Kidney glomerular epithelial cell (primary cell): Measurements from ENCODE around the gene PSTPIP2.
"Not testable (repeated sequence)": the region's sequence is repeated elsewhere in the genome, so short reads cannot be mapped to it uniquely, and the experiment has no call there.

ENCODE experiments used
- DNase-seq: peaks from one replicate; lab custom pipeline; 2025; lab: John Stamatoyannopoulos, UW

The PSTPIP2 gene

DNA sequence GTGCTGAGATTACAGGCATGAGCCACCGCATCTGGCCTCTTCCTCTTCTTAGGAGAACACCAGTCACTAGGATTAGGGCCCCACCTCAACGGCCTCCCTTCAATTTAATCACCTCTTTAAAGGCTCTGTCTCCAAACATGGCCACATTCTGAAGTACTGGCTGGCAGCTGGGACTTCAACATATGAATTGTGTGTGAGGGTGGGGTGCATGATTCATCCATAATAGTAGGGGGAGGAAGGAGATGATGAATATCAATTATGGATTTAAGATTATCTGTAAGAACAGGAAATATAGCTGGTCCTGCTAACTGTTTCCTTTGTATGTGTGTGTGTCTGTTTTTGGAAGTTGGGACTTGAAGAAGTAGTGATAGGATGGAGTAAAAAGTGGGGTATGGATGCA lies 90.2 kb downstream of the PSTPIP2 start:
- DNase-seq, result no peak

DNA sequence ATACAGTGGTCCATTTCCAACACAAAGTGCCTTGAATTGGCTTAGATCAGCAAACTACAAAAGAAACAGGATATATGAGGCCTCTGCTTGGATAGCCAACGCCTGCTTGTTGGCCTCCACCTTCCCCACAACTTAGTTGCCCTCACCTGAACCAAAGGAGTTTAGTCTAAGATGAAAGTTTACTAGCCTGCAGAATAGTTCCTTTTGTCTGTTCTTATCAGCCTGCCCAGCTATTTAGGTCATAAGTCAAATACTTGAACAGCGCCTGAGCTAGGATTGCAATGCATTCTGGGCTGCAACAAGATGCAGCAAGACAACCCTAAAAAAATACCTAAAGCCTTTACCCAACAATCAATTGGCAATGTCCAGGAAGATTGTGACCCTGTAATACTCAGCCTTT lies 91.8 kb downstream of the PSTPIP2 start:
- DNase-seq, result no peak

GRCh38 chr18:45978084-45978483 lies 94.0 kb downstream of the PSTPIP2 start:
- DNase-seq, result no peak

GRCh38 chr18:45976974-45977373 lies 95.1 kb downstream of the PSTPIP2 start:
- DNase-seq, result no peak

GRCh38 chr18:45976566-45976965 lies 95.5 kb downstream of the PSTPIP2 start:
- no peak for DNase-seq

GRCh38 chr18:45974088-45974536 lies 97.9 kb downstream of the PSTPIP2 start:
- DNase-seq, result peak; percentile 46

DNA sequence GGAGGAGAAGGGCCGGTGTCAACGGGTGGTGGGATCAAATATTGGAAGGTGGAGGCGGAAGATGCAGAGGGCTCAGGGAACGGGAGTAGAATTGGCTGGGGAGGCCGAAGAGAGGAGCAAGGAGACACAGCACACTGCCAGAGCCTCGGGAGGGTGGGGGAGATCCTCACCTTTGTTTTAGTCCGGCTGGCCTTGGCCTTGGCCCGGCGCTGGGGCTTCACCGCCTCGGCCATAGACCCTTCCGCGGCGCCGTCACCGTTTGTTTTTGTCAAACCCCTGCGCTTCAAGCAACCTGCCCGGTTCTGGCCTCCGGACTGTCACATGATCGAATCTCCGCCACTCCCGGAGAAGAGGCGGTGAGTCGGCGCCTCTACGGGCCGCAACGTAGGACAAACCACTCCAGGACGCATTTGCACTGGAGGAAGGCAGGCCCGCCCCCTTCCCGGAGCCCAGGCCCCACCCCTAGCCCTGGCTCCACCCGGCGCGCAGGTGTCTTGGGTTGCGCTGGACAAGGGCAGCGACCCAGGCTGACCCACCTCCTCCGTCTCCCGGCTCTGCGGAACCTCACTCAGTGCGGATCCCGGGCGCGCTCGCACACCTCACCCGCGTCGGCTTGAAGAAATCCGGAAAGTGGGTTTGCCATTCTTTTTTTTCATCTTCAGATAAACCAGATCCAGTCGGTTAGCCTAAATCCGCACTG lies 104.9 kb downstream of the PSTPIP2 start, which contains the start of gene EPG5:
TSS of gene EPG5 (minus strand) at position 323 of the 700 bp plus-strand sequence. CDS start at position 233, 90 bp downstream.
- DNase-seq, result peak; percentile 87

DNA sequence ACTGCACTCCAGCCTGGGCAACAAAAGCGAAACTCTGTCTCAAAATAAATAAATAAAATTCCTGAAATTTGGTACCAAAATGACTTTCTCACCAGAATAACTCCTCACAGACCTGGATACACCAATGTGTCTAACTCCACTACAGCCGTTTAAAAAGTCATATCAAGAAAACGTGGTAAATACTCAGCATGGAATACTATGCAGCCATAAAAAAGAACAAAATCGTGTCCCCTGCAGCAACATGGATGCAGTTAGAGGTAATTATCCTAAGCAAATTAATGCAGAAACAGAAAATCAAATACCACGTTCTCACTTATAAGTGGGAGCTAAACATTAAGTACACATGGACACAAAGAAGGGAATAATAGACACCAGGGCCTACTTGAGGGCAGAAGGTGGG lies 107.1 kb downstream of the PSTPIP2 start:
- DNase-seq, result not testable (repeated sequence)

DNA sequence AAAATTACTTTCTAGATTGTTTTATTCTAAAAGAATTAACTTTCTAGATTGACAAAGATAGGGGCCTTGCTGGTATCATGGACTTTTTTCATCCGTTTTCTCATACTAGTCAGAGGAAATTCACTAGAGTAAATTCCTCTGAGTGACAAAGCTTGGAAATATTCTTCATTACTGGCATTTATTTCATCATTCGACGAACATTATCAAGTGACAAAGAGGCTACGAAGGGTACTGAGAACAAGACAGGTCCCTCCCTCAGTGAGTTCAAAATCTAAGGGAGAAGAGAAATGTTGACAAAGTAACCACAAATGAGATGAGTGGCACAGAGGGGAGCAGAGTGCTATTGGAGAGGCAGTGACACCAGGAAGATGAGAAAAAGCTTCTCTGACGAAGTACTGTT lies 109.2 kb downstream of the PSTPIP2 start:
- DNase-seq, result peak; percentile 65

DNA sequence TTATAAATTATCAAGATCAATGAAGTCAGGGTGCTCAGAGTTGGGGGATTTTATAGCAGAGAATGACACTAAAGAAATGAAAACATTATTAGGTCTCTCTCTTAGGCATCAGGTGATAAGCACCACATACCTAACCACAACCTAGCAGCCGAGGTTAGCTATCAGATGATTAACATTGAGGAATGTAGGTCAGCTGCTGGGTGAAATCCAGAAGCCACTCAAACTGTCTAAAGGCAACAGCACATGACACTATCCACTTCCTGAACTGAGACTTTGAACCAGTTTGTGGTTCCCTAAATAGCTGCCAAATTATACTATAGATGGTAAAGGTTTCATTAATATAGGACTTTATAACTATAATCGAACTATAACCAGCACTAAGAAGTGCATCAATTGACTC lies 109.6 kb downstream of the PSTPIP2 start:
- peak; percentile 79 for DNase-seq

DNA sequence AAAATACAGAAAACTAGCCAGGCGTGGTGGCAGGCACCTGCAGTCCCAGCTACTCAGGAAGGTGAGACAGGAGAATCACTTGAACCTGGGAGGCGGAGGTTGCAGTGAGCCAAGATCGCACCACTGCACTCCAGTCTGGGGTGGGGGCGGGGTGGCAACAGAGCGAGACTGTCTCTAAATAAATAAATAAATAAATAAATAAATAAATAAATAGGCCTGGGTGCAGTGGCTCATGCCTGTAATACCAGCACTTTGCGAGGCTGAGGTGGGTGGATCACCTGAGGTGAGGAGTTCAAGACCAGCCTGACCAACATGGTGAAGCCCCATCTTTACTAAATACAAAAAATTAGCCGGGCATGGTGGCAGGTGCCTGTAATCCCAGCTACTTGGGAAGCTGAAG lies 112.6 kb downstream of the PSTPIP2 start:
- DNase-seq, result not testable (repeated sequence)

DNA sequence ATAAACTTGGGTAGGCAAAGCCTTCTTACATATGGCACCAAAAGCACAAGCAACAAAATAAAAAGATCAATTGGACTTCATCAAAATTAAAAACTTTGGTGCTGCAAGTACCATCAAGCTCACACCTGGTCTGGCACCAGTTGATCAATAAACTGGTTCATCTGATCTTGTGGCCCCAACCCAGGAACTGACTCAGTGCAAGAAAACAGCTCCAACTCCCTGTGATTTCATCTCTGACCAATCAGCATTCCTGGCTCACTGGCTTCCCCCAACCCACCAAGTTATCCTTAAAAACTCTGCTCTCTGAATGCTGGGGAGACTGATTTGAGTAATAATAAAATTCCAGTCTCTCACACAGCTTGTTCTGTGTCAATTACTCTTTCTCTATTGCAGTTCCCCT lies 113.3 kb downstream of the PSTPIP2 start:
- no peak for DNase-seq

DNA sequence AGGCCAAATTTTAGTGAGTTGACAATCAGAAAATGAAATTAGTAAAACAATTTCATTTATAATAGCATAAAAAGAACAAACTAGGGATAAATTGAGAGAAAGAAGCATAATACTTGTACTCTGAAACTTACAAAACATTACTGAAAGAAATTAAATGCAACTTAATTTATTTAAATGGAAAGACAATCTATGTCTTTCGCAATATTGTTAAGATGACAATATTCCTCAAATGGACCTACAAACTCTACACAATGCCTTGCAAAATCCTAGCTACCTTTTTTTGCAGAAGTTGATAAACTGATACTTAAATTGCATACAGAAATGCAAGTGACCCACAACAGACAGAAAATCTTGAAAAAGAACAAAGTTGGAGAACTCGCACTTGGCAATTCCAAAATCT lies 114.0 kb downstream of the PSTPIP2 start:
- no peak for DNase-seq

GRCh38 chr18:45957100-45957499 lies 115.0 kb downstream of the PSTPIP2 start:
- no peak for DNase-seq

DNA sequence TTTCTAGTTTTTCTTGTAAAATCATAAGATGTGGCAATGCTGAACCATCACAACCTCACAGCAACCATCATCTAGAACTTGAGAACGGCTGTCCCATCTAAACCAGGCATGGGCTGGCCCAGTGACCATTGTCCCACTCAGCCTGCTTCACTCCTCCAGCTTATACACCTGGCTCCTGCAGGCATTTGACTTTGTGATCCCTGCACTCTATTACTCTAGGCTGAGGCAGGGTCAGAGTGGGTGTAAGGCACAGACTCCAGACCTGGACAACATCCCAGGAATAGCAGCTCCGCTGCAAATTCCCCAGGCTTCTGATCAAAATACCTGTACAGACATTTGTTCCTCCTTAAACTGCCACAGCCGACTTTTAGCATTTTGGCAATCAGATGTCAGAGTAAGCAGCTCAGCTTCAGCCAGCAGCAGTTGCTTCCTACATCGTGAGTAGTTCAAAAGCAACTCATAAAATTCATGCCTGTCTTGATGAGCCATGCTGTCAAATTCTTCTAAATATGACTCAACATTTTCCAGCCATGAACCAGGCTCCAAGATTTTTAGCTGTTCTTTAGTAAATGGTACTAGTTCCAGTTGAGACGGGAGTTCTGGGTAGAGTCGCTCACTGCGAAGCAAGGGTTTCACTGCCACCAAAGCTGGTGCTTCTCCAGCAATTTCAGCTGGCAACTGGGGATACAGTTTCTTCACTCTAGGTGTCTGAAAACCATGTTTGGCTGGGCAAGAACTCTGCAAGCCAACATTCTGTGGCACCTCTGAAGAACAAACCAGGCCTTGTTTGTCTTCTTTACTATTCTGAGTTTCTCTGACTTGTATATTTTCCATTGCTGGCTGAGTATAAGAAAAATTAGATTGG lies 117.8 kb downstream of the PSTPIP2 start:
- DNase-seq, result peak; percentile 26

DNA sequence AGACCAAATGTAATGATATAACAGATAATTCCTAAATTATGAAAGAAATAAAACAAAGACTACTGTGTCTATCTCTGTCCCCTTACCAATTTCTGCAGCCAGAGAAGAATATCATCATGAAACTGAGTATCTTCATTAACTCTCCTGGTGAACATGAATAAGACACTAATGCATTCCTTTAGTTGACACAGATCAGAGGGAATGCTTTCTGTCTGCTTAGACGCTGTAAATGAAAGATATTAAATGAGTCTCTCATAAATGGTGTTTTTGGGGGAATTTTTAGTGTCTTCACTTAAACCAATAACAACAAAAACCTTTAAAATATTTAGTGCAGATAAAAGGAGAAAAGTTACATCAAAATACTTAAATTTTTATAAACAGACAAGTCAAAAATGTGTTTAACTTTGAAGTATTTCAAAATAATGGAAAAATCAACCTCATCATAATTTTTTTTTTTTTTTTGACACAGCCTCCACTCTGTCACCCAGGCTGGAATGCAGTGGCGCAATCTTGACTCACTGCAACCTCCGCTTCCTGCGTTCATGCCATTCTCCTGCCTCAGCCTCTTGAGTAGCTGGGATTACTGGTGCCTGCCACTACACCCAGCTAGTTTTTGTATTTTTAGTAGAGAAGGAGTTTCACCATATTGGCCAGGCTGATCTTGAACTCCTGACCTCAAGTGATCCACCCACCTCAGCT lies 120.9 kb downstream of the PSTPIP2 start:
- DNase-seq, result no peak

- DNase-seq, result no peak
Observed at GRCh38 chr18:45945669-45946068, 126.4 kb downstream of the PSTPIP2 start.

DNA sequence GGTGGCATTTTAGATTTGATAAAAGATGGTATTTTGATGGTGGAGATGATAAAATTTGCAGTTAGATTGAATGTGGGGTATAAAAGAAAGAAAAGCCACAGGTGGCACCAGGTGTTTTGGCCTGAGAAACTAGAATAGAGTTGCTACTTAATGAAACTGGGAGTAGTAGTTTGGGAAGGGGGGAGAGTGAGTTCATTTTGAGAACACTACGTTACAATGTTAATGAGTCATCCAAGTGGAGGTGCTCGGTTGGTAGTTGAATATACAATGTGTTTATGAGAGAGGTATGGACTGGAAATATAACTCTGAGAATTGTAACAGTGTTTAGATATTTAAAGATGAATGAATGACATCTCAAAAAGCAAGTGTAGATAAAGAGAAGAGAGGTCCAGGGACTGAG lies 131.3 kb downstream of the PSTPIP2 start:
- no peak for DNase-seq

DNA sequence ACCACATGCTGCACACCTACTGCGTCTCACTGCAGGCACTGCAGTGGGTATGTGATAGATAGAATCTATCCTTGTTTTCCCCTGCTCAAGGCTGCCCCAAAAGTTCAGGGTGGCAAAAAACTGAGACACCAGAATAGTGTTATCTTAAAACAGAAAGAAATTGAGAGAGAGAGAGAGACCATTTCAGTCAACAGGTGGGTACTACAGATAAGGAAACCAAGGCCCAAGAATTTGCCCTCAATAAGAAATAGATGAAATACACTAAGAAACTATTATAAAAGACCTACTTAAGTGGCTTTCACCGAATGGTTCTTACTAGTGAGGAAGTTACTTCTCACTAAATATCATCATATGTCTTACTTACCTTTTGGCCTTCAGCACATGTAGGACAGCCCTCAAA lies 132.8 kb downstream of the PSTPIP2 start:
- DNase-seq, result no peak

DNA sequence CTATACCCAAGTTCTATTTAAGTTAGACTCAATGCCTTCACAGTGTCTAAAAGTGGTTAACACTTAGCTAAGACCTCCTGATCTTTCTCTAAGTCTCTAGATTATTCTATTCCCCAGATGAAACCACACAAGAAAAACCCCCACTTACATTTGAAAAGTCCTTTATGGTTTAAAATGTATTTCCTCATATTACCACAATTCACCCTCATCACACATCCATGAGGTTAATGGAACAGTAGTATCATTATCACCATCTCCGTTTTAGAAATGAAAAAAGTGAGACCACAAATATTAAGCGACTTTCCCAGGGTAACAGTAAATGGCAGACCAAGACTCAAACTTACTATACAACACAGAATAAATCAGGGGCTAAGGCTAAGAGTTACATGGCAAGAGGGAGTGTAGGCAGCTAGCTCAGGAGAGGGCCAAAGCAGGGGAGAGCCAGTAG lies 133.5 kb downstream of the PSTPIP2 start:
- no peak for DNase-seq

DNA sequence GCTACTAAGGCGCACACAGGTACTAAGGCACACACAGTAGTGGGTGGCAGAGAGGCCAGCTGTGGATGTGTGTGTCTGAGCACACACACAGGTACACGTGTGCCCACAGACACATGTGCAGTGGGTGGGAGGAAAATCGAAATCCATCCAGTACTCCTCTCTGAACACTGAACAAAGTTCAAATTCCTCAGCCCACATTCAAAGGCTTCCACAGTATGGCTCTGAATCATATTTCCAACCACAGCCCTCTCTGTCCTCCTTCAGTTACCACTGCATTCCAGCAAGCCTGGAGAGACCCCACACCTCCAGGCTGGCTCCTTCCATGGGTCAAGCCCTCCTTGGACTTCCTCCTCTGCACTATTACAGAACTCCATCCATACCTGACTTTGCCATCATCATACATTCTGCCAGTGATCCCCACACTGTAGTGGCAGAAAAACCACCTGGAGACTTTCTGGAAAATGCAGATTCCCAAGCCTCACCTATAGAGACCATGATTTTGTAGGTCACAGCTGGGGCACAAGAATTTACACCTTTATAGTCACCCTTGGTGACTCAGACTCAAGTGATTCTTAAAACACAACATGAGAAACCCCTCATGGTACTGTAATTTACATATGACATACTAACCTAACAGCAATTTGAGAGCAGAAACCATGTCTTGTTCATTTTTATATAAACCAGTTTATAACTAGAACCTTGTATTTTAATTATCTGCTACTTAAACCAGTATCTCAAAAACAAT lies 136.3 kb downstream of the PSTPIP2 start:
- peak; percentile 36 for DNase-seq
